ENCODE results near the gene ANKRD60. TPM values are rescaled to one million over a fixed set of nuclear protein-coding genes. Genes with fewer than 3 reads are reported as not detected.

Gene ANKRD60
- total and polyA plus RNA-seq, 8 donors: not detected

DNA sequence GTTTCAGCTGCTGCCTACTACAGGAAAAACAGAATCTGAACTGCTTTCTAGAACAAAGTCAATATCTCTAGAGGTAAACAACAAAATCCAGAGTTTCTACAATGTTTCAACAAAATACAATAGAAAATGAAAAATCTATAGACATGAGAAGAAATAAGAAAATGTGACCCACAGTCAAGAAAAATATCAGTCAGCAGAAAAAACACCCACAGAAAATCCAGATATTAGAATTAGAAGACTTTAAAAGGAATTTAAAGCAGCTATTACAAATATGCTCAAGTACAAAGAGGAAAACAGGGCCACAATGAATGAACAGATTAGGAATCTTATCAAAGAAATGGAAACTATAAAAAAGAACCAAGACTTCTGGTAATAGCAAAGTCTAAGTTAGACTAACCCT lies 26.4 kb upstream of the ANKRD60 start:
- no peak for TF ChIP-seq CTCF (IDR thresholded peaks at IDR 0.05)
- FAIRE-seq: no peak
- H3K4me1 ChIP-seq: no peaks in the 10 kb centered on the region
- DNase-seq: no peak
- no peak for ATAC-seq
- intact Hi-C loops (cut with DNase I): no loop called here
- no peak overlapping the region for H3K4me3 ChIP-seq
- no peaks in the 10 kb centered on the region for H3K27me3 ChIP-seq
- no peak overlapping the region for H3K27ac ChIP-seq
- peaks cover 0 to 2% (median 0%) of the 10 kb centered on the region in 3 donors for H3K36me3 ChIP-seq
- H3K9me3 ChIP-seq: no peaks in the 10 kb centered on the region

DNA sequence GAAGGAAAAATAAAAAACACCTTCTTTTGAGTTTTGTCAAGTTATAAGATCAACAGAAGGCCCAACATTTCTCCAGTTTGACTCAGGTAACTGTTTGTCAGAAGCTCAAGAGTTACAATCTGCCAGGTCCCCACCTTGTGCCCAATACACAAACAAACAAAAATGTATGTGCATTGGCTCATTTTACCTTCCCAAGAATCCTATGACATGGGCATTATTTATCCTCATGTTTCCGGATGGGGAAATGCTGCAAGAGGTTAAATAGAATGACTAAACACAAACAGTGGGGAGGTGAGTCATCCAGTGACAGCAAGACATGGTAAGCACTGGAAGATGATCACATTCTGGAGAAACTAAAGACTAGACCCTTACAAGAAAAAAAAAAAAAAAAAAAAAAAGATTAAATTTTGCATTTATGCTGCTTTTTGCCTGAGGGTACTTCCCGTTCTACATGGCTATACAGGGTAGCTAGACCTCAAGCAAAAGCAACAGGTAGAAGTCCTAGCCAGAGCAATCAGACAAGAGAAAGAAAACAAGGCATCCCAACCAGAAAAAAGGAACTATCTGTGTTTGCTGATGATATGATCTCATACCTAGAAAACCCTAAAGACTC lies 23.6 kb upstream of the ANKRD60 start:
- no peak overlapping the region for H3K4me3 ChIP-seq
- intact Hi-C loops (cut with DNase I): no loop called here
- H3K36me3 ChIP-seq: peaks cover 0 to 7% (median 0%) of the 10 kb centered on the region in 3 donors
- ATAC-seq (peak in 1 of 4 donors; percentile 63), DNase-seq (no peak), FAIRE-seq (no peak)
- no peaks in the 10 kb centered on the region for H3K4me1 ChIP-seq
- no peaks in the 10 kb centered on the region for H3K9me3 ChIP-seq
- WGBS, 2 donors: 85 to 86% methylated on average over 2 of the region's 2 CpGs
- TF ChIP-seq CTCF (IDR thresholded peaks at IDR 0.05): no peak
- H3K27me3 ChIP-seq: no peaks in the 10 kb centered on the region
- H3K27ac ChIP-seq: no peak overlapping the region

GRCh38 chr20:58251348-58251978 lies 23.0 kb upstream of the ANKRD60 start:
- Histone ChIP-seq H3K27ac (no peak overlapping the region), H3K36me3 (peaks cover 0 to 7% (median 0%) of the 10 kb centered on the region in 3 donors), H3K27me3 (no peaks in the 10 kb centered on the region), H3K9me3 (no peaks in the 10 kb centered on the region), H3K4me1 (no peaks in the 10 kb centered on the region), H3K4me3 (no peak overlapping the region)
- FAIRE-seq (no peak), ATAC-seq (no peak), DNase-seq (no peak)
- intact Hi-C loops (cut with DNase I): no loop called here
- no peak for TF ChIP-seq CTCF (IDR thresholded peaks at IDR 0.05)
- 77 to 87% methylated on average over 8 of the region's 8 CpGs for WGBS, 2 donors

- Histone ChIP-seq H3K4me3 (no peak overlapping the region), H3K9me3 (no peaks in the 10 kb centered on the region), H3K36me3 (peaks cover 3 to 21% (median 7%) of the 10 kb centered on the region in 3 donors), H3K27ac (no peak overlapping the region), H3K4me1 (no peaks in the 10 kb centered on the region), H3K27me3 (no peaks in the 10 kb centered on the region)
- DNase-seq (no peak), ATAC-seq (peak in 1 of 4 donors; percentile 20), FAIRE-seq (no peak)
- intact Hi-C loops (cut with DNase I): loop anchor here in 1 of 3 donors (10.0 kb wide), 2 partner anchors 198 to 598 kb away; no protein-coding TSS in a partner anchor
- no peak for TF ChIP-seq CTCF (IDR thresholded peaks at IDR 0.05)
- WGBS, 2 donors: 77 to 79% methylated on average over 9 of the region's 9 CpGs
Observed at GRCh38 chr20:58246346-58246745, 17.9 kb upstream of the ANKRD60 start.

DNA sequence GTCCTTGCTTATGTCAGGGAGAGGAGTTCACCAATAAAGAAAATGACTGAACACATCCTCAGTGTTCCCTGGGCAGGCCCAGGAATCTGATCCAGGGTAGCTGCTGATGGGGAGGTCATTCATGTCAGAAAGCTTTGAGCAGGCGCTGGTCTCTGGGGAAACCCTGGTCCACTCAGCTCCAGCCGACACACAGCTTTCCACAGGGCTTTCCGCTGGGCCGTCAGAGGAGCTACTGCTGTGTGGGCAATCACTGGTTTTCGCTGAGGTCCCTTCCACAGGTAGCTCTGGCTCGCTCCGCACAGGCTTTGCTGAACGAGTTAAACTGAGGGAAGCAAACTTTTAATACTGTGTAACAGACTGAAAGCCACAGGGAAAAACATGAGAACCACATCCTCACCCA lies 17.5 kb upstream of the ANKRD60 start:
- no peak for ATAC-seq
- Histone ChIP-seq H3K27me3 (no peaks in the 10 kb centered on the region), H3K9me3 (no peaks in the 10 kb centered on the region), H3K27ac (no peak overlapping the region), H3K4me3 (no peak overlapping the region), H3K36me3 (peaks cover 3 to 21% (median 7%) of the 10 kb centered on the region in 3 donors), H3K4me1 (no peaks in the 10 kb centered on the region)
- WGBS, 2 donors: 91 to 95% methylated on average over 8 of the region's 8 CpGs
- no peak for TF ChIP-seq CTCF (IDR thresholded peaks at IDR 0.05)
- intact Hi-C loops (cut with DNase I): loop anchor here in 1 of 3 donors (10.0 kb wide), 2 partner anchors 199 to 599 kb away; no protein-coding TSS in a partner anchor
- no peak for DNase-seq
- no peak for FAIRE-seq
